Vagina (tissue), 2 donors: ENCODE data around the gene SYTL3. TPM values are rescaled to one million over a fixed set of nuclear protein-coding genes. Genes with fewer than 3 reads are reported as not detected.
"Not testable (repeated sequence)": the region's sequence is repeated elsewhere in the genome, so short reads cannot be mapped to it uniquely, and the experiment has no call there.

ENCODE experiments used
- DNase-seq, 2 donors: peaks; one replicate each; pipeline ENCODE4 v3.0.0-alpha.2; 2017; ENCODE audit errors: extremely low spot score in 2 of 2
- H3K27ac ChIP-seq: fragments of 200-600 bp; sonication (generic); one replicate; pipeline ENCODE4 v1.5.1; 2019
- H3K27me3 ChIP-seq: fragments of 200-600 bp; sonication (generic); one replicate; pipeline ENCODE4 v1.5.1; 2019
- H3K36me3 ChIP-seq, 2 donors: fragments of 200-600 bp; sonication (generic); one replicate each; pipeline ENCODE4 v1.5.1; 2017 to 2019
- H3K4me1 ChIP-seq: fragments of 200-600 bp; sonication (generic); one replicate; pipeline ENCODE4 v1.5.1; 2019
- H3K4me3 ChIP-seq, 2 donors: fragments of 200-600 bp; sonication (generic); 1 replicate in 1 of 2; 2 replicates in 1 of 2; pipeline ENCODE4 v1.5.1; 2016 to 2019
- H3K9me3 ChIP-seq: fragments of 200-600 bp; sonication (generic); one replicate; pipeline ENCODE4 v1.5.1; 2019
- POLR2A ChIP-seq, 2 donors: fragments of 450-650 bp; IDR thresholded peaks; one replicate each; pipeline ENCODE4 v1.6.1; 2017; ENCODE audit warnings: antibody characterized with exemption in 2 of 2, mild to moderate bottlenecking in 2 of 2, moderate library complexity in 2 of 2
- POLR2AphosphoS5 ChIP-seq, 2 donors: sonication (generic); formaldehyde crosslinking; IDR thresholded peaks; one replicate each; pipeline ENCODE4 v1.9.0; 2017; ENCODE audit warnings: antibody characterized with exemption in 2 of 2, mild to moderate bottlenecking in 2 of 2, low read depth in 1 of 2; ENCODE audit not compliant: insufficient read depth in 1 of 2
- intact Hi-C: fragments of 100-400 bp; cut with DNase I; formaldehyde crosslinking; loops from one replicate; pipeline ENCODE4 v1.15.1; 2023
- total RNA-seq: library from RNA; depleted of rRNA; stranded (reverse); fragments of >200 nt; gene quantifications from one replicate; pipeline ENCODE4 v1.2.3, GENCODE V29; 2016
- TF ChIP-seq, protein P1 (sequence below), 3 experiments: fragments of 450-650 bp in 2 of 3; fragments of 200-600 bp in 1 of 3; sonication (generic) in 1 of 3; IDR thresholded peaks; one replicate each; pipeline ENCODE4 v1.5.1; 2017 to 2019; ENCODE audit warnings: antibody characterized with exemption in 3 of 3, mild to moderate bottlenecking in 2 of 3, moderate library complexity in 2 of 3

The SYTL3 gene
- total RNA-seq, 1 donor from 2014 or later, result 10.8 TPM

DNA sequence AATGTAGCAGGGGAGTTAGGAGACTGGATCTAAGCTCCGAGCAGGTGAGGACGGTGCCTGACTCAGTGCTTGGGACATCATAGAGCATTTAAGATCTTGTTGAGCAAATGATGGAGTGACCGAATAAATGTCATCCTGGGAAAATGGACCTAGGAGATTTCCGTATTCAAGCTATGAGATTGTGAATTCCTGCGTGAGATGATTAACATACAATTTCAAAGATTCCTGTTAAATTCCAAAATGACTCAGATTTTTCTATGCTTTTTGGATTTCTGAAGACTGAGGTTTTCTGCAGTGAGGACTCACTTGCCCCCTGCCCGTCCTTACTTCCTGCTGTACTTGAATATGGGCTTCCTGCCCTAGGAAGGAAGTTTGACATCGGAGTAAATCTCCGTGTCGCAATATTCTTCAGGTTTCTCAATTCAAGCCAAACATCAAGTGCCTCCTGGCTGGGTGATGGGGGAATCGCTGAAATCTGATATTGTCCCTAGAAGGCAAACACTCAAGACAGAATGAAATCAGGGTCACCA lies 5.2 kb downstream of the SYTL3 start:
- Histone ChIP-seq H3K27ac (peak overlapping the region; percentile 64), H3K9me3 (no peaks in the 10 kb centered on the region), H3K4me1 (peaks cover 21% of the 10 kb centered on the region), H3K36me3 (no peaks in the 10 kb centered on the region), H3K4me3 (peak overlapping the region in 1 of 2 donors; percentile 7), H3K27me3 (no peaks in the 10 kb centered on the region)
- TF ChIP-seq POLR2A (IDR thresholded peaks at IDR 0.05), result no peak
- TF ChIP-seq, protein P1, sequence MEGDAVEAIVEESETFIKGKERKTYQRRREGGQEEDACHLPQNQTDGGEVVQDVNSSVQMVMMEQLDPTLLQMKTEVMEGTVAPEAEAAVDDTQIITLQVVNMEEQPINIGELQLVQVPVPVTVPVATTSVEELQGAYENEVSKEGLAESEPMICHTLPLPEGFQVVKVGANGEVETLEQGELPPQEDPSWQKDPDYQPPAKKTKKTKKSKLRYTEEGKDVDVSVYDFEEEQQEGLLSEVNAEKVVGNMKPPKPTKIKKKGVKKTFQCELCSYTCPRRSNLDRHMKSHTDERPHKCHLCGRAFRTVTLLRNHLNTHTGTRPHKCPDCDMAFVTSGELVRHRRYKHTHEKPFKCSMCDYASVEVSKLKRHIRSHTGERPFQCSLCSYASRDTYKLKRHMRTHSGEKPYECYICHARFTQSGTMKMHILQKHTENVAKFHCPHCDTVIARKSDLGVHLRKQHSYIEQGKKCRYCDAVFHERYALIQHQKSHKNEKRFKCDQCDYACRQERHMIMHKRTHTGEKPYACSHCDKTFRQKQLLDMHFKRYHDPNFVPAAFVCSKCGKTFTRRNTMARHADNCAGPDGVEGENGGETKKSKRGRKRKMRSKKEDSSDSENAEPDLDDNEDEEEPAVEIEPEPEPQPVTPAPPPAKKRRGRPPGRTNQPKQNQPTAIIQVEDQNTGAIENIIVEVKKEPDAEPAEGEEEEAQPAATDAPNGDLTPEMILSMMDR (IDR thresholded peaks at IDR 0.05), result no peak
- TF ChIP-seq POLR2AphosphoS5 (IDR thresholded peaks at IDR 0.05; ENCODE audit: insufficient read depth in 1 of 2, low read depth in 1 of 2), result no peak
- intact Hi-C loops, result no loop called here
- no peak for DNase-seq

DNA sequence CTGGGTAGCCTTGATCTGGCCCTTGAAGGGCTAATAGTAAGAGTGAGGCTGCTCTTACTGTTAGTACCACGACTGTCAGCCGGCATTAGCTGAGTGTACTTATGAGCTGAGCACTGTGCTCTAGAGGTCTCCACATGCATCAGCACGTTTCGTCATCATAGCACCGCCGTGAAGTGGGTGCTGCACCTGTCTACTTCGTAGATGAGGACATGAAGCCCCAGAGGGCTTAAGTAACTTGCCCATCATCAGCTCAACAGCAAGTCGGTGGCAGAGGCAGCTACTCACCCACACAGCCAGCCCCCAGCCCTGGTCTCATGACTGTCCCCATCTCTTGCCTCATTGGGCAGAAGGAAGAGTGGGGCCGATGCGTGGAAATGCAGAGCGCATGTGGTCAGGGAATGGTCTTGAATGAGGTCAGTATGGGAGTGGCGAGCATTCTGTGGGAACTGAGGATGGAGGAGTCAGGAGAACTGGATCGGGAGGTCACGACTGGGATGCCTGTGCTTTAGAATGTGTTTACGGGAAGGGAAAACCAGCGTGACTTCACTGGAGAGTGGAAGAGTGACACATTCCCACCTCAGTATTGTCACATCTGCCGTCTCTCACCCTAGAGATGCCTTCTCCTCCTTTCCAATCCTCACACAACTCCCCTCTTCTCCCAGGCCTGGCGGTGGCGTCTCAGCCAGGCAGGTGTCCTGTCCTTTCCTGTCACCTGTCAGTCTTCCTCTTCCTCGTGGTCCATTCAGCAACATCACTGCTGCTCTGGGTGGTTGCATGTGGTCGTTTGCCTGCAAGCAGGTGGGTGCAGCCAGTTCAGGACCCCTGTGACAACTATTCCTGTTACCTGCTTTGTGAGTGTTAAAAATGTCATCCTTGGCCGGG lies 6.0 kb downstream of the SYTL3 start:
- H3K27ac ChIP-seq, result peak overlapping the region; percentile 64

DNA sequence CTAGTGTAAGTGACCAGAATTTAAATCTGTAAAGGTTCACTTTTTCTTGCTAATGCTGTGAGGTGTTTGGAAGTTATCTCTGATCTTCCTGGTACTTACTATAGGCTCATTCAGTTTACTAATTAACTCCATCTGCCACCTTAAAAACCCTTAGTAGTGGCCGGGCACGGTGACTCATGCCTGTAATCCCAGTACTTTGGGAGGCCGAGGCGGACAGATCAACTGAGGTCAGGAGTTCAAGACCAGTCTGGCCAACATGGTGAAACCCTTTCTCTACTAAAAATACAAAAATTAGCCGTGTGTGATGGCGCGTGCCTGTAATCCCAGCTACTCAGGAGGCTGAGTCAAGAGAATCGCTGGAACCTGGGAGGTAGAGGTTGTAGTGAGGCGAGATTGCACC lies 7.1 kb downstream of the SYTL3 start:
- intact Hi-C loops, DNase-seq, H3K27me3 ChIP-seq, H3K36me3 ChIP-seq, H3K4me3 ChIP-seq, H3K27ac ChIP-seq, H3K9me3 ChIP-seq: not testable (repeated sequence)
- peaks cover 37% of the 10 kb centered on the region for H3K4me1 ChIP-seq

More for the DNA sequence above, 6.0 kb downstream of the SYTL3 start:
- no peaks in the 10 kb centered on the region for H3K27me3 ChIP-seq
- H3K4me3 ChIP-seq, result peak overlapping the region in 1 of 2 donors; percentile 7
- intact Hi-C loops, result no loop called here
- TF ChIP-seq, protein P1 (IDR thresholded peaks at IDR 0.05), result no peak
- no peak for TF ChIP-seq POLR2AphosphoS5 (IDR thresholded peaks at IDR 0.05; ENCODE audit: insufficient read depth in 1 of 2, low read depth in 1 of 2)
- no peak for TF ChIP-seq POLR2A (IDR thresholded peaks at IDR 0.05)
- H3K36me3 ChIP-seq, result no peaks in the 10 kb centered on the region
- DNase-seq, result no peak
- no peaks in the 10 kb centered on the region for H3K9me3 ChIP-seq
- peaks cover 29% of the 10 kb centered on the region for H3K4me1 ChIP-seq

DNA sequence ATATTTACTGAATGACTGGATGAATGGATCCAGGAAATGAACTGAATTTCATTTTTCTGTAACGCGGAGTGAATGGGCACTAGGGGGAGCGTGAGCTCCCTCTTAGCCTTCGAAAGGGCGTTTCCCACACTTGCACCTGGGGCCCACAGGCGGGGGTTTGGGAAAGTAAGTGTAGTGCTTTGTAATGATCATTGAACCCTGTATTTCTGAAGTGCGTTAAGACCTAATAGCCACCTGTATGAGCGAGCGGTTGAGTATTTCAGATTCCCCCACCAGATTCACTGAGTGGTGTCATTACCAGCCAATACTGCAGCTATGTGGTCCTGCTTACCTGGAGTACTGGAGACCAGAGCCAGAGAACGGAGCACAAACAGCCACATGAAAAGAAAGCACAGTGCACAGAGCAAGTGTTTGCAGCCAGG lies 10.5 kb downstream of the SYTL3 start:
- Histone ChIP-seq H3K4me1 (peaks cover 51% of the 10 kb centered on the region), H3K4me3 (no peak overlapping the region), H3K9me3 (no peaks in the 10 kb centered on the region), H3K27me3 (no peaks in the 10 kb centered on the region), H3K36me3 (no peaks in the 10 kb centered on the region), H3K27ac (no peak overlapping the region)
- DNase-seq, result no peak
- TF ChIP-seq, protein P1 (IDR thresholded peaks at IDR 0.05), result peak in 1 of 3 experiments; percentile 21
- no peak for TF ChIP-seq POLR2A (IDR thresholded peaks at IDR 0.05)
- intact Hi-C loops, result no loop called here

DNA sequence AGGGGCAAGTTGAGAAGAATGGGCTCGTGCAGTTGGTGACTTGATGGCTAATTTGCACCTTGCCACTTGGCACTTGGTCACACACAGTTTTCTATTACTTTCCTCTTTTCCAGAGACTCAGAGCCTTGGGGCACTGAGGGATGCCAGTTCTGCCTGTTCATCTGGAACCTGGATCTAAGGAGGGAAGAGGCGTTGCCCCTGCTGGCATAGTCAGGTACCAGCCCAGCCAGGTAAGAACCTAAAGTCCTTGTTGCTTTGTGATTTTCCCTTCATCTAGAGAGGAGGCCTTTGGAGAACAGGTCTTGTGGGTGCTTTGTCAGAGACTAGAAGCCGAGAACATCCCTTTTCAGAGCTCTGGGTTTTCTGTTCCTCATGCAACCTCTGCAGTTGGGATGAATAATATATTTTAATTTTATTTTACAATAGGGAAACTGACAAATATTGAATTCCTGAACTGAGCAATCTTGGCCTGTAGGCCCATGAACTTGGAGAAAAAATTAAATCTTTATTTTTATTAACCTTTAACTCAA lies 11.4 kb downstream of the SYTL3 start:
- H3K36me3 ChIP-seq, result no peaks in the 10 kb centered on the region
- TF ChIP-seq POLR2A (IDR thresholded peaks at IDR 0.05) (no peak), POLR2AphosphoS5 (IDR thresholded peaks at IDR 0.05; ENCODE audit: insufficient read depth in 1 of 2, low read depth in 1 of 2) (peak in 1 of 2 donors; percentile 10)
- H3K27me3 ChIP-seq, result no peaks in the 10 kb centered on the region
- intact Hi-C loops, result no loop called here
- no peaks in the 10 kb centered on the region for H3K9me3 ChIP-seq
- H3K27ac ChIP-seq, result no peak overlapping the region
- peaks cover 47% of the 10 kb centered on the region for H3K4me1 ChIP-seq
- no peak overlapping the region for H3K4me3 ChIP-seq
- no peak for DNase-seq

DNA sequence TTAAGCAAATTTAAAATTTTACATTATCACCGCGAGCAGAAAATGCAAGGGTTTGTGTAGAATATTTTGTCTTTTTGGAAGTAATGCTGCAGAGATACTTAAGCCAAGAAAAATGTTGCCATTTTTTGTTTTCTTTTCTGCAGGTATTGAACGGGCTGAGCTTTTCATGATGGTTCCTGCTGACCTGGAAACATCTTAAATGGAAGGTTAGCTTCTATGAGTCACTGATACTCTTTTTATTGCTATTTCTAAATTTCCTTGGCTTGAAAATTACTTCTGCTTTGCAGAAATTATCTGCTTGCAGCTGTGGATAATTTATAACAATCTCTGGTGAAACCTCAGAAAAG lies 12.7 kb downstream of the SYTL3 start:
- no peak for DNase-seq
- Histone ChIP-seq H3K27ac (peak overlapping the region; percentile 73), H3K4me1 (peaks cover 47% of the 10 kb centered on the region), H3K36me3 (no peaks in the 10 kb centered on the region), H3K4me3 (peak overlapping the region; percentile 32 to 36), H3K9me3 (no peaks in the 10 kb centered on the region), H3K27me3 (no peaks in the 10 kb centered on the region)
- peak in 1 of 2 donors; percentile 49 for TF ChIP-seq POLR2AphosphoS5 (IDR thresholded peaks at IDR 0.05; ENCODE audit: insufficient read depth in 1 of 2, low read depth in 1 of 2)
- no peak for TF ChIP-seq POLR2A (IDR thresholded peaks at IDR 0.05)
- TF ChIP-seq, protein P1 (IDR thresholded peaks at IDR 0.05), result no peak
- intact Hi-C loops, result no loop called here
